Measurements from ENCODE around the gene TMEM269. TPM values are rescaled to one million over a fixed set of nuclear protein-coding genes. Genes with fewer than 3 reads are reported as not detected.

The TMEM269 gene
- total and polyA plus RNA-seq, 9 of the 15 experiments (the other 6 are each of a cell fraction or from before 2014, with no cell fraction given): 0.09 to 0.49 (median 0.21) TPM

GRCh38 chr1:42748021-42748420, 36.8 kb upstream of the TMEM269 start:
- POLR2A ChIA-PET: interaction anchor here (1.2 to 2.1 kb wide), 2 partner anchors 18 to 314 kb away, joined by 3 to 6 read pairs; partner anchors contain the start of genes C1orf50 and P3H1
- no peak overlapping the region for H2AFZ ChIP-seq (ENCODE audit: low read depth, low read length)
- no peak overlapping the region for H3K4me3 ChIP-seq
- CTCF ChIA-PET (ENCODE audit: low intra/inter-chr PET ratio): interaction anchor here (0.6 kb wide), 1 partner anchor 25 kb away, joined by 8 read pairs; no protein-coding TSS in a partner anchor
- H4K20me1 ChIP-seq (replicated peaks; ENCODE audit: control insufficient read depth, insufficient read depth, low read length): no peaks in the 10 kb centered on the region
- H3K4me1 ChIP-seq (replicated peaks in 1 of 2; ENCODE audit: control insufficient read depth in 2 of 2, insufficient read depth in 2 of 2, low read length in 2 of 2): no peaks in the 10 kb centered on the region
- peaks cover 3% of the 10 kb centered on the region for H3K9me3 ChIP-seq (replicated peaks; ENCODE audit: control insufficient read depth, insufficient read depth, low read depth, low read length)
- H3K27ac ChIP-seq (ENCODE audit: extremely low read depth, low read depth, low read length): no peak overlapping the region
- H3K36me3 ChIP-seq (ENCODE audit: control insufficient read depth, insufficient read depth, low read length): peaks cover 61% of the 10 kb centered on the region
- in situ Hi-C loops (cut with MboI) (loop anchor here (10.0 to 25.0 kb wide), 2 partner anchors 161 to 403 kb away; no protein-coding TSS in a partner anchor), intact Hi-C loops (cut with micrococcal nuclease) (no loop called here)
- DNase-seq (ENCODE audit: extremely low read depth in 1 of 4, low spot score in 3 of 4) (no peak), ATAC-seq (no peak), FAIRE-seq (no peak)
- no TSS peak for BruUV-seq (replicated peaks)
- WGBS (ENCODE audit: insufficient coverage, low coverage, missing lambda C conversion rate): 76% methylated on average over 10 of the region's 10 CpGs
- H3K27me3 ChIP-seq (ENCODE audit: control insufficient read depth in 2 of 2, insufficient read depth in 2 of 2, low read length in 2 of 2): peaks cover 0 to 5% of the 10 kb centered on the region in 2 experiments; a peak in 1 of 5 replicates
- peaks cover 8% of the 10 kb centered on the region for H3K9me1 ChIP-seq (ENCODE audit: control insufficient read depth, insufficient read depth, low read length)
- TF ChIP-seq THAP7 (CRISPR knock-in tag; IDR thresholded peaks at IDR 0.05): no peak
- TF ChIP-seq ZBTB9 (CRISPR knock-in tag; IDR thresholded peaks at IDR 0.05): no peak
- TF ChIP-seq ZNF668 (CRISPR knock-in tag; IDR thresholded peaks at IDR 0.05): no peak
- no peak for TF ChIP-seq PHB (CRISPR knock-in tag; IDR thresholded peaks at IDR 0.05)
- TF ChIP-seq ZNF212 (CRISPR knock-in tag; IDR thresholded peaks at IDR 0.05): no peak
- TF ChIP-seq CREBBP (IDR thresholded peaks at IDR 0.05; ENCODE audit: low read depth, low read length): no peak
- TF ChIP-seq ATF6 (CRISPR knock-in tag; IDR thresholded peaks at IDR 0.05): no peak
- no peak for TF ChIP-seq COPS2 (conservative IDR thresholded peaks at IDR 0.05)
- no peak for TF ChIP-seq POLR2B (IDR thresholded peaks at IDR 0.05; ENCODE audit: low read depth, partially characterized antibody)
- TF ChIP-seq NKRF (IDR thresholded peaks at IDR 0.05; ENCODE audit: borderline replicate concordance): no peak
- TF ChIP-seq GMEB1 (CRISPR knock-in tag; IDR thresholded peaks at IDR 0.05): no peak
- TF ChIP-seq ETV5 (CRISPR knock-in tag; IDR thresholded peaks at IDR 0.05; ENCODE audit: low read depth): no peak
- no peak for TF ChIP-seq ZNF354B (CRISPR knock-in tag; IDR thresholded peaks at IDR 0.05)
- TF ChIP-seq CREB5 (CRISPR knock-in tag; IDR thresholded peaks at IDR 0.05): no peak
- H3K79me2 ChIP-seq (ENCODE audit: control insufficient read depth, insufficient read depth, low read length): no peaks in the 10 kb centered on the region
- H3K9ac ChIP-seq (ENCODE audit: insufficient read depth in 1 of 2, low read depth in 2 of 2, low read length in 2 of 2): no peak overlapping the region
- H3K4me2 ChIP-seq (ENCODE audit: insufficient read depth, low read length): no peak overlapping the region
